Hematopoietic multipotent progenitor cell treated with erythropoietin and hydrocortisone succinate and interleukin-3 and kit ligand, for 17 days (in vitro differentiated cells): Measurements from ENCODE around the gene JUP.

Source experiments
- DNase-seq: peaks from one replicate; pipeline ENCODE4 v3.0.0-alpha.2; 2015; ENCODE audit warnings: low spot score

Gene JUP

DNA sequence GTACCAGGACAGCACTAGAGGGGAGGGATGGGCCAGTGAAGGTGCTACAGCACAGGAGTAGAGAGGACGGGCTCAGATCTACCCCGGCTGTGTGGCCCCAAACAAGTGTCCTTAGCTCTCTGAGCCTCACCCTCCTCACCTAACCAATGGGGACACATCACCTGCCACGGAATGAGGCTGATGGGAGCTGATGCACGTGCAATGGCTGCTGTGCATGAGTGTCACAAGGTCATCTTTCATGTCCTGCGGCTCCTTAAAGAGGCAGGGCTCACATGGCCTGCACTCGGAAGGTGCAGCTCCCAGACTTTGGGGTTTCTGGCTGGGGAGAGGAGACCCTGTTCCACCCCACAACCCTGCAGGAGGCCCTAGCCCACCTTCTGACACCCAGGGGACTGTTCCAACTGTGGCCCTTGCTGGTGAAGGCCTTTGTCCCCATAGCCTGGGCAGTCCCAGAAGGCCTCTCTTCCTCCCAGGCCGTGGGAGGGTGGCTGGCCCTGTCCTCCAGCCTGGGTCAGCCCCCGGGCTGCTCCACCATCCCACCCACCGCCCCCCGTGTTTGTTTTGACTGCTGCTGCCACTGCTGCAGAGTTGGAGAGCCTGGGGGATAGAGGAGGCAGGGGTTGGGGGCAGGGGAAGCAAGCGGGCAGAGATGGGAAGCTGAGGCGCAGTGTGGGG lies 62.6 kb downstream of the JUP start:
- no peak for DNase-seq

DNA sequence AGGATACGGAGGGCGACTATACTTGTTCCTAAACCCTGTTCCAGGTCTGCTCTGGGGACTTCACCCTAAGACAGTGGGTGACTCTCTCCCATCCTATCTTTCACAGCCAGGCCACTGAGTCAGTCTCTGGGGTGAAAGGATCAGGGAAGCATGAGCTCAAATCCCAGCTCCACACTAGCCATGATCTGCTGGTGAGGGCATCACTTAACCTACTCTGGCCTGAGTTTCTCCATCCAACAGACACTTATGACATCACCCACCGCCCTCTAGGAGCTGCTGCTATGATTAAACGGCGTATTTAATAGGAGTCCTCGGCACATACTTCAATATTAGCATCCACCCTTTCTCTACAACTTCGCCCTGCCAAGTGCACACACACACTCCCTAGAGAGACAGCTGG lies 64.3 kb downstream of the JUP start:
- DNase-seq = no peak

GRCh38 chr17:41718287-41718645 lies 68.2 kb downstream of the JUP start:
- DNase-seq = no peak

- no peak for DNase-seq
These were observed 68.9 kb downstream of the JUP start for GRCh38 chr17:41717408-41718286.

DNA sequence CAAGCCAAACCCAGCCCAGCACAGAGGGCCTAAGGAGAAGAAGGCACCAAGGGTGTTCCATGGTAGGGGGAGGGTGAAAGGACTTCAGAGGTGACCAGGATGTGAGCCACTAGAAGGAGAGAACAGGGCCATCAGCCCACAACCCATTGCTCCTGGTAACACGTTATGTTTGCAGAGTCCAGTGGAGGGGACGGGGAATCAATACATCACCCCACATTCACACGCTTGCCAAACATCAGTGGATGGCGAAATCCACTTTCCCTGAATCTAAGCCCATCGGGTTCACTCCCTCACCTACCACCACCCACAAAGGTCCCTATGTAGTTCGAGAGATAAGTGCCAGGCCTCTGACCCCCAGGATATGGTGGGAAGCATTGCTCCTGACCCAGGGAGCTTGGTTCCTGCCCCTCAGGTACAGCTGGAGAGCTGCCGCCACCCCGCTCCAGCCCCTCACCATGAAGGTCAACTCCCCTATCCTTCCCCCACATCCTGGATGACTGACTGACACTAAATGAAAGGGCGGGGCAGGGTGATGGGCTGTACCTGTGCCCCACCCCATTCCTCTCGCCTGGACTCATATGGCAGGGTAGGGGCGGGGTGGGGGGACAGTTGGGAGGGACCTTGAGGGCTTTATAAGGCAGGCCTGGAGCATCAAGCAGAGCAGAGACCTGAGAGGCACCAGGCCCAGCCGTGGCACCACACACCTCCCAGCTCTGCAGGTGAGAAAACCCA lies 74.7 kb downstream of the JUP start, which contains the start of gene GAST:
GAST (plus strand) TSS at position 663 of the 732 bp plus-strand sequence. CDS start 3,106 bp downstream, outside the sequence.
- DNase-seq = no peak

DNA sequence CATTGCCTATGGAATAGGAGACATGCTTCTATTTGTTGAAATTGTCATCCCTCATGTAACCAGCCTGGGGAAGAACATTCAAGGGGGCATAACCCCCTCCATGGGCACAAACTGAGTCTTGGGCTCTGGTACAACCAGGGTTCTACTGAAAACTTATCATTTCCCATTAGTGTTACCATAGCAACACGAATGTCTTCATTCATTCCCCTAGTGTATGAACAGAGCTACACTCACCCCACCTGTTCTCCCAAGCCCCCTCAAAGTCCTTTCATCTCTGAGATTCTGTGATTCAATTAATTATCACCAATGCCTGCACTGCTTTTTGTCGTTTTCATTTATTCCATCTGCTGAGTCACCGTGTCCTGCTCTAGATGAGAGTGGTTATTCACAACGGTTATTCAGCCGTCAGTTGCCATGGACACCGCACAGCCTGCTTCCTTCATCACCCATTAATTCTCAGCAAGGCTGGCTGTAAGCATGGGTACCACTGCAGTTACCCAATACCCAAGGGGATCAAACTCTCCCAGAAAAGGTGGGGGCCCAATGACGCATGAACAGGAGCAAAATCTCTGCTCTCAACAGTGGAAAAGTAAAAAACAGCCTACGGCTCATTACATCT lies 75.9 kb downstream of the JUP start:
- DNase-seq = no peak

- DNase-seq = no peak
These were observed 78.5 kb downstream of the JUP start for GRCh38 chr17:41707803-41708669.

DNA sequence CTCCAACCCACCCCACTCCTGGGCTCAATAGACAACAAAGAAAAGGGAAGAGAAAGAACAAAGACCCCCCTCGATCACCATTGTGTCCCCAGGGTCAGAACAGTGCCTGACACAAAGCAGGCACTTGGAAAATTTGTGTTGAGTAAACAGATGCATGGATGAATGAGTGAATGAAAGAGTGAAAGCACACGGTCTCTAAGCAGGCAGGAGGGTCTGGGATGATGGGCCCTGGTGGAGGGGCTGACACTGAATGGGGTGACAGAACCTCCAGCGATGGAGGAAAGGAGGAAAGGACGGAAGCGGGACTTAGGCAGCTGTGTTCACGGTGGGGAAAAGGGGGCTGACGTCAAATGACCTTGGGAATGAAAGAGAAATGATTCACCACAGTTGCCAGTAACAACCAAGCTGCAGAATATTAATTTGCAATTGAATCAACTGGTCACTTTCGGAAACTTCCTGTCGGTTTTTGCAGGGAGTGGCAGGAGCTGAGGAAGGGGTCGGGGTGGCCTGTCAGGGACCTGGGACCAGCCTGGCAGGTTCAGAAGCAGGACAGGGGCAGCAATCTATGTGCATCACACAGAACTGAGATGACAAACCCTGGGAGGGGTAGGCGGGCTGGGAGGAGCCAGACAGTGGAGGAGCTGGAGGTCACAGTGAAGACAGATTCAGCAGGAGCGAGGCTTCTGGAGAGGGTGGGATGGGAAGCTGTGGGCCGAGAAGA lies 81.1 kb downstream of the JUP start:
- DNase-seq = no peak
